H1 (cell line): Measurements from ENCODE around the gene PANX3. TPM values are rescaled to one million over a fixed set of nuclear protein-coding genes. Genes with fewer than 3 reads are reported as not detected.

Experiments used
- CTCF ChIA-PET: fragments of 300-600 bp; sonication (Branson Sonifier 250); formaldehyde crosslinking; loops from one replicate; lab custom pipeline; 2021; ENCODE audit not compliant: partially characterized antibody; lab: Charles Lee
- POLR2A ChIA-PET: fragments of 300-600 bp; sonication (Branson Sonifier 250); formaldehyde crosslinking; loops from one replicate; lab custom pipeline; 2021; ENCODE audit warnings: inconsistent platforms; ENCODE audit not compliant: partially characterized antibody; lab: Charles Lee
- DNase-seq, 2 experiments: peaks; one replicate each; pipeline versions ENCODE4 v3.0.0 to v3.0.0-alpha.2; 2010 to 2022; ENCODE audit warnings: low spot score in 2 of 2, low read depth in 1 of 2, mixed read lengths in 1 of 2
- FAIRE-seq: peaks from 2 replicates; lab custom pipeline; 2011; peaks lifted over from hg19 to GRCh38; lab: Jason Lieb, UNC
- H2AFZ ChIP-seq: 2 replicates; pipeline ENCODE4 v1.8.1; 2012; ENCODE audit warnings: low read length, inconsistent platforms
- H2AK5ac ChIP-seq: 2 replicates; pipeline ENCODE4 v1.6.1; 2013; ENCODE audit warnings: low read depth, low read length
- H2BK120ac ChIP-seq: replicated peaks from 2 replicates; pipeline ENCODE3; 2013; ENCODE audit warnings: low read depth, low read length, inconsistent platforms
- H2BK12ac ChIP-seq: 2 replicates; pipeline ENCODE4 v1.6.1; 2013; ENCODE audit warnings: low read depth, low read length
- H2BK15ac ChIP-seq: 2 replicates; pipeline ENCODE4 v1.6.1; 2013; ENCODE audit warnings: low read length
- H2BK20ac ChIP-seq: 2 replicates; pipeline ENCODE4 v1.6.1; 2013; ENCODE audit warnings: low read length
- H2BK5ac ChIP-seq: 2 replicates; pipeline ENCODE4 v1.6.1; 2013; ENCODE audit warnings: low read depth, low read length
- H3K14ac ChIP-seq: 2 replicates; pipeline ENCODE4 v1.6.1; 2013; ENCODE audit warnings: inconsistent platforms; ENCODE audit not compliant: insufficient read length
- H3K18ac ChIP-seq: 2 replicates; pipeline ENCODE4 v1.6.1; 2013; ENCODE audit warnings: low read length; ENCODE audit errors: extremely low read depth
- H3K23ac ChIP-seq: 2 replicates; pipeline ENCODE4 v1.6.1; 2013; ENCODE audit warnings: inconsistent platforms; ENCODE audit not compliant: insufficient read length
- H3K23me2 ChIP-seq: 2 replicates; pipeline ENCODE4 v1.6.1; 2013; ENCODE audit warnings: low read depth, low read length
- H3K27ac ChIP-seq: 2 replicates; pipeline ENCODE4 v1.6.1; 2011; ENCODE audit warnings: low read depth, low read length, inconsistent platforms
- H3K27me3 ChIP-seq, 4 experiments: replicated peaks in 1 of 4; 1 replicate in 1 of 4; 2 replicates in 3 of 4; pipeline versions ENCODE4 v1.6.1 to v1.8.1; 2011 to 2013; ENCODE audit warnings: low read length in 3 of 4, mild to moderate bottlenecking in 3 of 4, inconsistent platforms in 2 of 4, mixed read lengths in 2 of 4, moderate library complexity in 1 of 4; ENCODE audit not compliant: control insufficient read depth in 3 of 4, insufficient read depth in 3 of 4; ENCODE audit errors: extremely low read depth in 1 of 4
- H3K36me3 ChIP-seq, 4 experiments: 2 replicates each; pipeline versions ENCODE4 v1.6.1 to v1.8.1; 2011 to 2013; ENCODE audit warnings: mild to moderate bottlenecking in 4 of 4, low read length in 3 of 4, moderate library complexity in 2 of 4, control low read depth in 1 of 4, inconsistent platforms in 1 of 4; ENCODE audit not compliant: insufficient read depth in 4 of 4, control insufficient read depth in 2 of 4
- H3K4ac ChIP-seq: replicated peaks from 2 replicates; pipeline ENCODE3; 2013; ENCODE audit warnings: low read length, low read depth, mixed read lengths, inconsistent platforms; ENCODE audit not compliant: insufficient read length
- H3K4me1 ChIP-seq, 4 experiments: replicated peaks in 1 of 4; 1 replicate in 1 of 4; 2 replicates in 3 of 4; pipeline versions ENCODE4 v1.6.1 to v1.8.1; 2011 to 2013; ENCODE audit warnings: low read length in 3 of 4, inconsistent platforms in 2 of 4, mixed read lengths in 1 of 4; ENCODE audit not compliant: insufficient read depth in 4 of 4, control insufficient read depth in 3 of 4
- H3K4me2 ChIP-seq, 2 experiments: 2 replicates each; pipeline versions ENCODE4 v1.6.1 to v1.8.1; 2011 to 2013; ENCODE audit warnings: low read depth in 2 of 2, low read length in 2 of 2, control low read depth in 1 of 2, inconsistent platforms in 1 of 2, mild to moderate bottlenecking in 1 of 2; ENCODE audit not compliant: insufficient read depth in 1 of 2
- H3K4me3 ChIP-seq, 4 experiments: fragments of 200-600, 300-600 bp in 1 of 4; sonication (generic), shearing (Covaris generic), sonication (Bioruptor Twin) in 1 of 4; 2 replicates each; pipeline versions ENCODE4 v1.5.1 to v1.8.1; 2011 to 2016; ENCODE audit warnings: low read length in 4 of 4, low read depth in 3 of 4, control low read depth in 2 of 4, inconsistent platforms in 2 of 4, mild to moderate bottlenecking in 2 of 4, mixed read lengths in 1 of 4, moderate library complexity in 1 of 4; ENCODE audit not compliant: insufficient read depth in 2 of 4; ENCODE audit errors: extremely low read depth in 1 of 4
- H3K56ac ChIP-seq: replicated peaks from 2 replicates; pipeline ENCODE3; 2013; ENCODE audit warnings: low read depth, mild to moderate bottlenecking, mixed read lengths, low read length, inconsistent platforms; ENCODE audit not compliant: insufficient read length
- H3K79me1 ChIP-seq: 2 replicates; pipeline ENCODE4 v1.6.1; 2013; ENCODE audit warnings: low read depth, low read length, control low read depth
- H3K79me2 ChIP-seq, 2 experiments: 2 replicates each; pipeline versions ENCODE4 v1.6.1 to v1.8.1; 2012 to 2013; ENCODE audit warnings: low read length in 2 of 2, mild to moderate bottlenecking in 2 of 2, inconsistent platforms in 1 of 2; ENCODE audit not compliant: insufficient read depth in 2 of 2, control insufficient read depth in 1 of 2
- H3K9ac ChIP-seq, 4 experiments: replicated peaks in 1 of 4; 1 replicate in 1 of 4; 2 replicates in 3 of 4; pipeline versions ENCODE4 v1.6.1 to v1.8.1; 2011 to 2013; ENCODE audit warnings: low read depth in 3 of 4, low read length in 3 of 4, control low read depth in 2 of 4, mild to moderate bottlenecking in 2 of 4, moderate library complexity in 2 of 4, inconsistent platforms in 1 of 4; ENCODE audit errors: extremely low read depth in 1 of 4
- H3K9me3 ChIP-seq, 2 experiments: 2 replicates each; pipeline versions ENCODE4 v1.6.1 to v1.8.1; 2012 to 2013; ENCODE audit warnings: mild to moderate bottlenecking in 2 of 2, moderate library complexity in 2 of 2, control low read depth in 1 of 2, inconsistent platforms in 1 of 2, low read depth in 1 of 2, low read length in 1 of 2, mixed read lengths in 1 of 2; ENCODE audit not compliant: insufficient read depth in 2 of 2
- H4K20me1 ChIP-seq, 2 experiments: replicated peaks in 1 of 2; 2 replicates each; pipeline versions ENCODE3 to v1.8.1; 2011 to 2013; ENCODE audit warnings: inconsistent platforms in 2 of 2, low read length in 2 of 2, mild to moderate bottlenecking in 1 of 2; ENCODE audit not compliant: insufficient read depth in 2 of 2, control insufficient read depth in 1 of 2
- H4K5ac ChIP-seq: 2 replicates; pipeline ENCODE4 v1.6.1; 2013; ENCODE audit warnings: low read length, low read depth, mixed read lengths, inconsistent platforms; ENCODE audit not compliant: insufficient read length
- H4K8ac ChIP-seq: 2 replicates; pipeline ENCODE4 v1.8.0; 2013; ENCODE audit warnings: mild to moderate bottlenecking, moderate library complexity, low read length, inconsistent platforms; ENCODE audit not compliant: insufficient read depth; ENCODE audit errors: extremely low read depth
- H4K91ac ChIP-seq: replicated peaks from 2 replicates; pipeline ENCODE3; 2013; ENCODE audit warnings: low read length, mixed read lengths, inconsistent platforms; ENCODE audit not compliant: insufficient read length
- CBX8 ChIP-seq: fragments of 300-800, 300-1000 bp; sonication (generic); IDR thresholded peaks from 2 replicates; pipeline ENCODE4 v1.7.1; 2016; ENCODE audit warnings: low read depth, low read length, borderline replicate concordance
- GTF2F1 ChIP-seq: IDR thresholded peaks from 2 replicates; pipeline ENCODE4 v1.6.1; 2012; ENCODE audit warnings: low read depth, low read length, improper control_type of control experiment, borderline replicate concordance
- KDM5A ChIP-seq: fragments of 200-600 bp; IDR thresholded peaks from 2 replicates; pipeline ENCODE4 v1.7.1; 2012; ENCODE audit warnings: mild to moderate bottlenecking, low read length, inconsistent platforms, mixed read lengths
- SUZ12 ChIP-seq: fragments of 200-600 bp; sonication (generic); IDR thresholded peaks from 2 replicates; pipeline ENCODE4 v1.6.1; 2012; ENCODE audit warnings: mild to moderate bottlenecking, inconsistent platforms, low read length, moderate library complexity, mixed read lengths
- WGBS, 2 experiments: shearing (Covaris generic) in 1 of 2; methylation state at CpG; one replicate each; pipeline versions ENCODE4 v1.1.6 to v1.1.7; 2013 to 2015; ENCODE audit warnings: low lambda C conversion rate in 2 of 2, mixed read lengths in 2 of 2, inconsistent platforms in 1 of 2, low coverage in 1 of 2, missing lambda C conversion rate in 1 of 2; ENCODE audit not compliant: insufficient replicate concordance in 2 of 2, insufficient coverage in 1 of 2, insufficient read length in 1 of 2; ENCODE audit errors: extremely low coverage in 1 of 2, missing lambda C conversion rate in 1 of 2; 5-methylcytosine and 5-hydroxymethylcytosine counted together
- long read RNA-seq, 2 experiments: library from RNA in 1 of 2; library from capped mRNA in 1 of 2; stranded (forward); transcript quantifications; one replicate each; pipeline ENCODE4 v2.0.0, GENCODE V29; 2021; ENCODE audit warnings: inconsistent platforms in 1 of 2
- polyA minus RNA-seq, 3 experiments: library from RNA; depleted of rRNA, polyadenylated mRNA; stranded (reverse); fragments of >200 nt; gene quantifications; 1 replicate in 2 of 3; 2 replicates in 1 of 3; pipeline ENCODE4 v1.2.3, GENCODE V29; 2011
- polyA plus RNA-seq, 7 experiments: library from polyadenylated mRNA; depleted of rRNA in 3 of 7; stranded (reverse) in 5 of 7; unstranded in 2 of 7; fragments of >200 nt in 5 of 7; fragments of 200-250 nt in 2 of 7; gene quantifications; 1 replicate in 5 of 7; 2 replicates in 1 of 7; 4 replicates in 1 of 7; pipeline versions ENCODE4 v1.2.1 to v1.2.3, GENCODE V29; 2011 to 2013; ENCODE audit warnings: missing spikeins in 2 of 7, mixed read lengths in 2 of 7
- total RNA-seq: library from RNA; stranded (reverse); fragmentation: NEBNext Ultra II Directional; extraction: Animal tissue kit (Norgen Biotek cat#: 25700); gene quantifications from 2 replicates; pipeline ENCODE4 v1.2.1, GENCODE V29; 2021

The PANX3 gene, protein sequence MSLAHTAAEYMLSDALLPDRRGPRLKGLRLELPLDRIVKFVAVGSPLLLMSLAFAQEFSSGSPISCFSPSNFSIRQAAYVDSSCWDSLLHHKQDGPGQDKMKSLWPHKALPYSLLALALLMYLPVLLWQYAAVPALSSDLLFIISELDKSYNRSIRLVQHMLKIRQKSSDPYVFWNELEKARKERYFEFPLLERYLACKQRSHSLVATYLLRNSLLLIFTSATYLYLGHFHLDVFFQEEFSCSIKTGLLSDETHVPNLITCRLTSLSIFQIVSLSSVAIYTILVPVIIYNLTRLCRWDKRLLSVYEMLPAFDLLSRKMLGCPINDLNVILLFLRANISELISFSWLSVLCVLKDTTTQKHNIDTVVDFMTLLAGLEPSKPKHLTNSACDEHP
- total RNA-seq (not detected in 2 replicates), polyA plus RNA-seq (2011; rRNA removed) (not detected in 2 replicates), polyA minus RNA-seq (2011; rRNA and poly(A)+ RNA removed) (not detected in 2 replicates)
- polyA plus RNA-seq (2011; cell fraction: cytosol; rRNA removed) = not detected
- polyA plus RNA-seq (2011; cell fraction: nucleus; rRNA removed) = not detected
- not detected in 4 replicates for polyA plus RNA-seq (2012, experiment 1 of 2)
- polyA plus RNA-seq (2012, experiment 2 of 2) = not detected
- not detected for polyA plus RNA-seq (2013, experiment 1 of 2)
- polyA plus RNA-seq (2013, experiment 2 of 2) = not detected
- polyA minus RNA-seq (2011; cell fraction: cytosol; rRNA and poly(A)+ RNA removed) = not detected
- polyA minus RNA-seq (2011; cell fraction: nucleus; rRNA and poly(A)+ RNA removed) = not detected
- long read RNA-seq, experiment 1 = 0 reads
- long read RNA-seq, experiment 2 = 0 reads

DNA sequence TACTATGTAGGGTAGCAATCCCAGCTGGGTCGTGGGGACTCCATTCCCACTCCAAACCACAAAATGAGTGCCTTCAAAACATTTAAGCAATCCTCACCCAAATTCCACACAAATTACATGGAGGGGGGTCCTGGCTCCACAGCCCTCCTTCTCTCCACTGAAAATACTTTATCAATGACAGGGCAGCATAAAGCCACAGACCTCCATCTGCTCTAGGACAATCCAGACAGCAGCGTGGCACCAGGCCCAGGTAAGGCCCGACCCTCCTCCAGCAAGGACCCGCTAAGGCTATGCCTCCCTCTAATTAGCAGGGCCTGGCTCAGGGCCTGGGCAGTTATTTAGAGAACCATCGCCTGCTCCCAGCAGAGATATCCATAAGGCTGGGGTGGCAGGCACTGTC lies at the start of gene PANX3:
Gene PANX3, plus strand, starts transcription at position 365 of the 400 bp plus-strand sequence. CDS start 129 bp downstream, outside the sequence.
- DNase-seq (no peak), FAIRE-seq (no peak)
- Histone ChIP-seq H3K18ac (no peak within 1 kb of the TSS), H3K79me1 (no peaks in the 10 kb centered on the region), H3K56ac (no peak within 1 kb of the TSS), H3K27me3 (no peaks in the 10 kb centered on the region), H3K4ac (no peak within 1 kb of the TSS), H2BK15ac (no peak within 1 kb of the TSS), H3K9me3 (no peaks in the 10 kb centered on the region), H3K9ac (no peak within 1 kb of the TSS), H2BK20ac (no peak within 1 kb of the TSS), H3K36me3 (no peaks in the 10 kb centered on the region), H3K79me2 (no peaks in the 10 kb centered on the region), H3K27ac (no peak within 1 kb of the TSS), H3K4me1 (no peaks in the 10 kb centered on the region), H2BK12ac (no peak within 1 kb of the TSS), H2AK5ac (no peak within 1 kb of the TSS), H3K23me2 (no peaks in the 10 kb centered on the region), H4K91ac (no peak within 1 kb of the TSS), H3K4me3 (no peak within 1 kb of the TSS), H3K23ac (no peak within 1 kb of the TSS), H2BK5ac (no peak within 1 kb of the TSS), H4K5ac (no peak within 1 kb of the TSS), H2AFZ (no peak within 1 kb of the TSS; the same call in 1 of the 2 replicates), H3K14ac (no peak within 1 kb of the TSS), H2BK120ac (no peak within 1 kb of the TSS), H4K20me1 (no peaks in the 10 kb centered on the region), H4K8ac (no peak within 1 kb of the TSS), H3K4me2 (no peak within 1 kb of the TSS)
- 86% methylated on average over 5 of the region's 5 CpGs; no CpG with 5 or more reads in 1 of the 2 experiments for WGBS, 2 experiments
- ChIA-PET POLR2A (no interaction called here), CTCF (interaction anchor here (1.1 to 1.4 kb wide), 4 partner anchors 9 to 172 kb away, joined by 3 to 6 read pairs (median 4); no protein-coding TSS in a partner anchor)
- no peak for TF ChIP-seq KDM5A
- TF ChIP-seq SUZ12 = no peak
- no peak for TF ChIP-seq GTF2F1
- TF ChIP-seq CBX8 = no peak
